ENCODE measurements around the gene ARHGAP21. TPM values are rescaled to one million over a fixed set of nuclear protein-coding genes. Genes with fewer than 3 reads are reported as not detected.
"Not testable (repeated sequence)": the region's sequence is repeated elsewhere in the genome, so short reads cannot be mapped to it uniquely, and the experiment has no call there.

ARHGAP21 gene
- total and polyA plus RNA-seq, 7 donors, result 25.2 to 87.8 (median 53.2) TPM

DNA sequence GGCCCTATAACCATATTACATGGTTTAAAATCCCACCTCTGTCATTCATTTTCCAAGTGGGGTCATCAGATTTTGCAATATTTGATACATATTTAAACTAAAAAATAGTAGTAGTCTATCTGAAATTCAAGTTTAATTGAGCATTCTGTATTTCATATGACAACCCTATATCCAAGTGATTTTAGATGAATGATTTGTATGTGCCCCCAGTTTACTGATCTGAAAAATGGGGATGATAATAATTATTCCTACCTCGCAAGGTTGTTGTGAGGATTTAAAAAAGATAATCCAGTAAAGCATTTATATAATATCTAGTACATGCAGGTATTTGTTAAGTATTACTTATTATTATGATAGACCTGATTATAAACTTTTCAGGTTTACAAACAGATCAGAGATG is 84.6 kb downstream of the ARHGAP21 start:
- WGBS, 2 donors, result 93 to 99% methylated on average over 1 of the region's 1 CpG
- no peak overlapping the region for H3K4me3 ChIP-seq
- H3K36me3 ChIP-seq, result peaks cover 0 to 7% (median 0%) of the 10 kb centered on the region in 4 donors
- no peaks in the 10 kb centered on the region for H3K9me3 ChIP-seq
- no peak overlapping the region for H3K27ac ChIP-seq
- intact Hi-C loops (cut with DNase I), result no loop called here
- DNase-seq, result no peak
- no peaks in the 10 kb centered on the region for H3K27me3 ChIP-seq
- H3K4me1 ChIP-seq, result peaks cover 0 to 13% (median 7%) of the 10 kb centered on the region in 4 donors
- TF ChIP-seq POLR2AphosphoS5 (IDR thresholded peaks at IDR 0.05) (no peak), EP300 (IDR thresholded peaks at IDR 0.05) (no peak), POLR2A (IDR thresholded peaks at IDR 0.05) (no peak)
- TF ChIP-seq, protein P1, sequence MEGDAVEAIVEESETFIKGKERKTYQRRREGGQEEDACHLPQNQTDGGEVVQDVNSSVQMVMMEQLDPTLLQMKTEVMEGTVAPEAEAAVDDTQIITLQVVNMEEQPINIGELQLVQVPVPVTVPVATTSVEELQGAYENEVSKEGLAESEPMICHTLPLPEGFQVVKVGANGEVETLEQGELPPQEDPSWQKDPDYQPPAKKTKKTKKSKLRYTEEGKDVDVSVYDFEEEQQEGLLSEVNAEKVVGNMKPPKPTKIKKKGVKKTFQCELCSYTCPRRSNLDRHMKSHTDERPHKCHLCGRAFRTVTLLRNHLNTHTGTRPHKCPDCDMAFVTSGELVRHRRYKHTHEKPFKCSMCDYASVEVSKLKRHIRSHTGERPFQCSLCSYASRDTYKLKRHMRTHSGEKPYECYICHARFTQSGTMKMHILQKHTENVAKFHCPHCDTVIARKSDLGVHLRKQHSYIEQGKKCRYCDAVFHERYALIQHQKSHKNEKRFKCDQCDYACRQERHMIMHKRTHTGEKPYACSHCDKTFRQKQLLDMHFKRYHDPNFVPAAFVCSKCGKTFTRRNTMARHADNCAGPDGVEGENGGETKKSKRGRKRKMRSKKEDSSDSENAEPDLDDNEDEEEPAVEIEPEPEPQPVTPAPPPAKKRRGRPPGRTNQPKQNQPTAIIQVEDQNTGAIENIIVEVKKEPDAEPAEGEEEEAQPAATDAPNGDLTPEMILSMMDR (IDR thresholded peaks at IDR 0.05), result no peak

GRCh38 chr10:24625778-24626177 is 97.9 kb downstream of the ARHGAP21 start:
- 39 to 74% methylated on average over 4 of the region's 4 CpGs for WGBS, 2 donors
- H3K27ac ChIP-seq, result no peak overlapping the region
- intact Hi-C loops (cut with DNase I), result loop anchor here (5.0 kb wide), 1 partner anchor 97 kb away; the partner anchor contains the start of gene ARHGAP21

GRCh38 chr10:24623383-24623782 is 100.3 kb downstream of the ARHGAP21 start:
- TF ChIP-seq, protein P1 (IDR thresholded peaks at IDR 0.05), result no peak
- TF ChIP-seq POLR2AphosphoS5 (IDR thresholded peaks at IDR 0.05), result no peak
- no peak for TF ChIP-seq EP300 (IDR thresholded peaks at IDR 0.05)
- no peak for TF ChIP-seq POLR2A (IDR thresholded peaks at IDR 0.05)
- DNase-seq, result no peak
- intact Hi-C loops (cut with DNase I), result no loop called here
- Histone ChIP-seq H3K36me3 (peaks cover 0 to 25% (median 0%) of the 10 kb centered on the region in 4 donors), H3K9me3 (no peaks in the 10 kb centered on the region), H3K4me1 (peaks cover 0 to 11% (median 2%) of the 10 kb centered on the region in 4 donors), H3K27ac (no peak overlapping the region), H3K4me3 (no peak overlapping the region), H3K27me3 (no peaks in the 10 kb centered on the region)
- 89 to 90% methylated on average over 2 of the region's 2 CpGs for WGBS, 2 donors

More at GRCh38 chr10:24625778-24626177, 97.9 kb downstream of the ARHGAP21 start:
- Histone ChIP-seq H3K9me3 (no peaks in the 10 kb centered on the region), H3K4me3 (no peak overlapping the region), H3K36me3 (peaks cover 0 to 12% (median 2%) of the 10 kb centered on the region in 4 donors), H3K4me1 (peaks cover 0 to 15% (median 4%) of the 10 kb centered on the region in 4 donors), H3K27me3 (no peaks in the 10 kb centered on the region)
- no peak for DNase-seq
- TF ChIP-seq POLR2AphosphoS5 (IDR thresholded peaks at IDR 0.05), result no peak
- no peak for TF ChIP-seq POLR2A (IDR thresholded peaks at IDR 0.05)
- no peak for TF ChIP-seq EP300 (IDR thresholded peaks at IDR 0.05)
- TF ChIP-seq, protein P1 (IDR thresholded peaks at IDR 0.05), result no peak

DNA sequence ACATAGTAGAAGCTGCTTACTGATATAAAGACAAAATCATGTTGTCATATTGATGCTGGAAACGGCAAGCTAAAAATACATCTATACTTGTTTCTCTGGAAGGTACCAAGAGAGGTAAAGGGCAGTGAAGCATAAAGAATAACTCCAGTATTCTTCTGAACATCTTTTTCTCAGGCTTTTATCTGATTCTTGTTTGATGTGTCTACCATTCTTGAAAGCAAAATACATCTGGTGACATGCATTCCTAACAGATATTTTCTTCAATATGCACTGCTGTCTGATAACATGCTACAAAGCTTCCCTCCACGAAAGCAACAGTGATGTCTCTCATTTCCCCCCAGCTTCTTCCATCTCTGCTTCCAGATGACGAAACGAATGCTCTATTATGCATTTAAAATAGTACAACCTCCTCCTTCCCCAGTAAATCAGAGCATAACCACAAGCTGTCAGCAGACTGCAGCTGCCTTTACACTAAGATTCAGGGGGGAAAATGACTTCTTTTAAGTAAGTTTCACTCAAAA is 100.8 kb downstream of the ARHGAP21 start:
- H3K4me3 ChIP-seq, result no peak overlapping the region
- TF ChIP-seq, protein P1 (IDR thresholded peaks at IDR 0.05), result no peak
- no peak for TF ChIP-seq EP300 (IDR thresholded peaks at IDR 0.05)
- no peak for TF ChIP-seq POLR2AphosphoS5 (IDR thresholded peaks at IDR 0.05)
- no peak for TF ChIP-seq POLR2A (IDR thresholded peaks at IDR 0.05)
- WGBS, 2 donors, result 35 to 71% methylated on average over 4 of the region's 4 CpGs
- no peaks in the 10 kb centered on the region for H3K9me3 ChIP-seq
- intact Hi-C loops (cut with DNase I), result no loop called here
- peaks cover 0 to 11% (median 2%) of the 10 kb centered on the region in 4 donors for H3K4me1 ChIP-seq
- no peak for DNase-seq
- peaks cover 0 to 25% (median 0%) of the 10 kb centered on the region in 4 donors for H3K36me3 ChIP-seq
- no peak overlapping the region for H3K27ac ChIP-seq
- H3K27me3 ChIP-seq, result no peaks in the 10 kb centered on the region

GRCh38 chr10:24621035-24621795 is 102.5 kb downstream of the ARHGAP21 start:
- H3K4me3 ChIP-seq; H3K27me3 ChIP-seq; intact Hi-C loops (cut with DNase I); H3K27ac ChIP-seq; DNase-seq; H3K9me3 ChIP-seq: not testable (repeated sequence)
- WGBS, 2 donors, result 92 to 96% methylated on average over 4 of the region's 4 CpGs
- Histone ChIP-seq H3K4me1 (peaks cover 0 to 11% (median 2%) of the 10 kb centered on the region in 4 donors), H3K36me3 (peaks cover 0 to 27% (median 0%) of the 10 kb centered on the region in 4 donors)

GRCh38 chr10:24619994-24620310 is 103.7 kb downstream of the ARHGAP21 start:
- 92 to 95% methylated on average over 8 of the region's 8 CpGs for WGBS, 2 donors
- Histone ChIP-seq H3K36me3 (peaks cover 0 to 28% (median 0%) of the 10 kb centered on the region in 4 donors), H3K4me1 (peaks cover 0 to 11% (median 2%) of the 10 kb centered on the region in 4 donors)
- not testable (repeated sequence) for DNase-seq, H3K4me3 ChIP-seq, H3K9me3 ChIP-seq, H3K27me3 ChIP-seq, H3K27ac ChIP-seq
- intact Hi-C loops (cut with DNase I), result loop anchor here (5.0 kb wide), 1 partner anchor 462 kb away; no protein-coding TSS in a partner anchor

GRCh38 chr10:24619291-24619993 is 104.2 kb downstream of the ARHGAP21 start:
- DNase-seq, H3K27ac ChIP-seq, H3K9me3 ChIP-seq, H3K27me3 ChIP-seq, H3K4me3 ChIP-seq: not testable (repeated sequence)
- intact Hi-C loops (cut with DNase I), result loop anchor here (5.0 kb wide), 1 partner anchor 463 kb away; no protein-coding TSS in a partner anchor
- WGBS, 2 donors, result 83 to 84% methylated on average over 11 of the region's 11 CpGs
- peaks cover 0 to 11% (median 2%) of the 10 kb centered on the region in 4 donors for H3K4me1 ChIP-seq
- H3K36me3 ChIP-seq, result peaks cover 0 to 28% (median 0%) of the 10 kb centered on the region in 4 donors

Data from sigmoid colon (tissue), 7 donors.